ENCODE data around the gene MACROD2. TPM values are rescaled to one million over a fixed set of nuclear protein-coding genes. Genes with fewer than 3 reads are reported as not detected.
"Not testable (repeated sequence)": the region's sequence is repeated elsewhere in the genome, so short reads cannot be mapped to it uniquely, and the experiment has no call there.

The MACROD2 gene
- total RNA-seq, 6 experiments from 2014 or later: 0.05 to 0.57 (median 0.11) TPM; not detected in 1

GRCh38 chr20:15131176-15131575 is 1135.9 kb downstream of the MACROD2 start:
- H3K4me3 Mint-ChIP-seq: no peak overlapping the region
- no peaks in the 10 kb centered on the region for H3K4me1 Mint-ChIP-seq (ENCODE audit: low read depth)
- H3K9me3 Mint-ChIP-seq: peaks cover 25% of the 10 kb centered on the region
- H3K36me3 Mint-ChIP-seq (ENCODE audit: low read depth): no peaks in the 10 kb centered on the region
- no peak overlapping the region for H3K27ac Mint-ChIP-seq
- no peaks in the 10 kb centered on the region; the same call in 1 of the 2 replicates for H3K27me3 Mint-ChIP-seq (ENCODE audit: insufficient read depth)
- TF ChIP-seq CTCF (IDR thresholded peaks at IDR 0.05): no peak
- DNase-seq: no peak

- Mint-ChIP-seq H3K27me3 (ENCODE audit: insufficient read depth) (no peaks in the 10 kb centered on the region), H3K4me3 (no peak overlapping the region), H3K4me1 (ENCODE audit: low read depth) (no peaks in the 10 kb centered on the region), H3K9me3 (peaks cover 21% of the 10 kb centered on the region), H3K27ac (no peak overlapping the region), H3K36me3 (ENCODE audit: low read depth) (no peaks in the 10 kb centered on the region)
- TF ChIP-seq CTCF (IDR thresholded peaks at IDR 0.05): no peak
- DNase-seq: no peak
Observed at GRCh38 chr20:15138548-15139126, 1143.3 kb downstream of the MACROD2 start.

- H3K27me3 Mint-ChIP-seq (ENCODE audit: insufficient read depth): no peaks in the 10 kb centered on the region
- no peaks in the 10 kb centered on the region for H3K36me3 Mint-ChIP-seq (ENCODE audit: low read depth)
- peaks cover 21% of the 10 kb centered on the region for H3K9me3 Mint-ChIP-seq
- H3K4me3 Mint-ChIP-seq: no peak overlapping the region
- no peak for DNase-seq
- no peak for TF ChIP-seq CTCF (IDR thresholded peaks at IDR 0.05)
- H3K27ac Mint-ChIP-seq: no peak overlapping the region
- H3K4me1 Mint-ChIP-seq (ENCODE audit: low read depth): no peaks in the 10 kb centered on the region
Observed at GRCh38 chr20:15139522-15139921, 1144.2 kb downstream of the MACROD2 start.

- no peak for DNase-seq
- H3K27ac Mint-ChIP-seq: no peak overlapping the region
- peaks cover 21% of the 10 kb centered on the region for H3K9me3 Mint-ChIP-seq
- H3K27me3 Mint-ChIP-seq (ENCODE audit: insufficient read depth): no peaks in the 10 kb centered on the region
- H3K4me1 Mint-ChIP-seq (ENCODE audit: low read depth): no peaks in the 10 kb centered on the region
- H3K36me3 Mint-ChIP-seq (ENCODE audit: low read depth): no peaks in the 10 kb centered on the region
- no peak for TF ChIP-seq CTCF (IDR thresholded peaks at IDR 0.05)
- no peak overlapping the region for H3K4me3 Mint-ChIP-seq
Observed at GRCh38 chr20:15140286-15140685, 1145.0 kb downstream of the MACROD2 start.

- H3K9me3 Mint-ChIP-seq: peaks cover 22% of the 10 kb centered on the region
- H3K36me3 Mint-ChIP-seq (ENCODE audit: low read depth); H3K27me3 Mint-ChIP-seq (ENCODE audit: insufficient read depth); DNase-seq; H3K4me1 Mint-ChIP-seq (ENCODE audit: low read depth); H3K27ac Mint-ChIP-seq; H3K4me3 Mint-ChIP-seq: not testable (repeated sequence)
Observed at GRCh38 chr20:15140940-15141339, 1145.6 kb downstream of the MACROD2 start.

GRCh38 chr20:15141861-15142260 is 1146.5 kb downstream of the MACROD2 start:
- no peak overlapping the region for H3K4me3 Mint-ChIP-seq
- H3K9me3 Mint-ChIP-seq: peaks cover 30% of the 10 kb centered on the region
- H3K27me3 Mint-ChIP-seq (ENCODE audit: insufficient read depth): no peaks in the 10 kb centered on the region
- no peaks in the 10 kb centered on the region for H3K4me1 Mint-ChIP-seq (ENCODE audit: low read depth)
- H3K36me3 Mint-ChIP-seq (ENCODE audit: low read depth): peaks cover 4% of the 10 kb centered on the region; the same call in 1 of the 2 replicates
- no peak for DNase-seq
- no peak for TF ChIP-seq CTCF (IDR thresholded peaks at IDR 0.05)
- no peak overlapping the region for H3K27ac Mint-ChIP-seq
